Activated B cell treated with CpG ODN at 0.5 μM for 24 hours (primary cell): ENCODE results near the gene CLEC17A. TPM values are rescaled to one million over a fixed set of nuclear protein-coding genes. Genes with fewer than 3 reads are reported as not detected.
"Not testable (repeated sequence)": the region's sequence is repeated elsewhere in the genome, so short reads cannot be mapped to it uniquely, and the experiment has no call there.

Experiments
- ATAC-seq: fragments of 200-7000 bp; cut with Tn5 transposase; one replicate; pipeline ENCODE4 v1.10.0; 2021; ENCODE audit warnings: low read depth, mild to moderate bottlenecking, moderate library complexity
- CTCF ChIA-PET: fragments of 350-600 bp; sonication (Branson Sonifier 250); formaldehyde crosslinking; loops from one replicate; lab custom pipeline; 2021; ENCODE audit warnings: antibody characterized with exemption; lab: Charles Lee
- POLR2A ChIA-PET: fragments of 350-600 bp; sonication (Branson Sonifier 250); formaldehyde crosslinking; loops from one replicate; lab custom pipeline; 2021; ENCODE audit warnings: antibody characterized with exemption; lab: Charles Lee
- DNase-seq: peaks from one replicate; pipeline ENCODE4 v3.0.0; 2022
- H3K27ac Mint-ChIP-seq: one replicate; pipeline ENCODE4 v1.8.0; 2020; ENCODE audit warnings: mixed read lengths
- H3K27me3 Mint-ChIP-seq: one replicate; pipeline ENCODE4 v1.8.0; 2021; ENCODE audit warnings: mixed read lengths
- H3K36me3 Mint-ChIP-seq: one replicate; pipeline ENCODE4 v1.8.0; 2021; ENCODE audit warnings: low read depth, mixed read lengths
- H3K4me1 Mint-ChIP-seq: one replicate; pipeline ENCODE4 v1.8.0; 2021; ENCODE audit warnings: mixed read lengths
- H3K4me3 Mint-ChIP-seq: one replicate; pipeline ENCODE4 v1.8.0; 2020; ENCODE audit warnings: mild to moderate bottlenecking, mixed read lengths
- H3K9me3 Mint-ChIP-seq: one replicate; pipeline ENCODE4 v1.8.0; 2020; ENCODE audit warnings: mixed read lengths
- intact Hi-C: fragments of 100-400 bp; cut with micrococcal nuclease; formaldehyde crosslinking; loops from one replicate; pipeline ENCODE4 v1.15.1; 2024
- total RNA-seq: library from RNA; stranded (reverse); gene quantifications from 2 replicates; pipeline ENCODE4 v1.2.3, GENCODE V29; 2022
- TF ChIP-seq, protein P1 (sequence below): fragments of 200-600 bp; IDR thresholded peaks from one replicate; pipeline ENCODE4 v1.8.0; 2022; ENCODE audit warnings: antibody characterized with exemption, mild to moderate bottlenecking

The CLEC17A gene
- total RNA-seq, 1 donor from 2014 or later = 123 TPM

DNA sequence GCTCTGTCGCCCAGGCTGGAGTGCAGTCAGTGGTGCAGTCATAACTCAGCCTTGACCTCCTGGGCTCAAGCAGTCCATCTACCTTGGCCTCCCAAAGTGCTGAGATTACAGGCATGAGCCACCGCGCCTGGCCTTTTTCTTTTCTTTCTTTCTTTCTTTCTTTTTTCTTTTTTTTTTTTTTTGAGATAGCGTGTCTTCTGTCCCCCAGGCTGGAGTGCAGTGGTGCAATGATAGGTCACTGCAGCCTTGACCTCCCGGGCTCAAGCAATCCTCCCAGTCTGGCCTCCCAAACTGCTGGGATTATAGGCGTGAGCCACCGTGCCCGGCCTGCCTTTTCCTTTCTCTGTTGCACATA lies 30.9 kb upstream of the CLEC17A start:
- H3K27ac Mint-ChIP-seq, DNase-seq, H3K9me3 Mint-ChIP-seq, H3K27me3 Mint-ChIP-seq, intact Hi-C loops, H3K4me3 Mint-ChIP-seq, ATAC-seq: not testable (repeated sequence)
- peaks cover 15% of the 10 kb centered on the region for H3K36me3 Mint-ChIP-seq
- ChIA-PET POLR2A (interaction anchor here (1.8 kb wide), 1 partner anchor 34 kb away, joined by 6 read pairs; the partner anchor contains the start of gene DNAJB1), CTCF (interaction anchor here (0.6 to 2.2 kb wide), 3 partner anchors 17 to 79 kb away, joined by 3 to 6 read pairs (median 5); no protein-coding TSS in a partner anchor)
- peaks cover 42% of the 10 kb centered on the region for H3K4me1 Mint-ChIP-seq

DNA sequence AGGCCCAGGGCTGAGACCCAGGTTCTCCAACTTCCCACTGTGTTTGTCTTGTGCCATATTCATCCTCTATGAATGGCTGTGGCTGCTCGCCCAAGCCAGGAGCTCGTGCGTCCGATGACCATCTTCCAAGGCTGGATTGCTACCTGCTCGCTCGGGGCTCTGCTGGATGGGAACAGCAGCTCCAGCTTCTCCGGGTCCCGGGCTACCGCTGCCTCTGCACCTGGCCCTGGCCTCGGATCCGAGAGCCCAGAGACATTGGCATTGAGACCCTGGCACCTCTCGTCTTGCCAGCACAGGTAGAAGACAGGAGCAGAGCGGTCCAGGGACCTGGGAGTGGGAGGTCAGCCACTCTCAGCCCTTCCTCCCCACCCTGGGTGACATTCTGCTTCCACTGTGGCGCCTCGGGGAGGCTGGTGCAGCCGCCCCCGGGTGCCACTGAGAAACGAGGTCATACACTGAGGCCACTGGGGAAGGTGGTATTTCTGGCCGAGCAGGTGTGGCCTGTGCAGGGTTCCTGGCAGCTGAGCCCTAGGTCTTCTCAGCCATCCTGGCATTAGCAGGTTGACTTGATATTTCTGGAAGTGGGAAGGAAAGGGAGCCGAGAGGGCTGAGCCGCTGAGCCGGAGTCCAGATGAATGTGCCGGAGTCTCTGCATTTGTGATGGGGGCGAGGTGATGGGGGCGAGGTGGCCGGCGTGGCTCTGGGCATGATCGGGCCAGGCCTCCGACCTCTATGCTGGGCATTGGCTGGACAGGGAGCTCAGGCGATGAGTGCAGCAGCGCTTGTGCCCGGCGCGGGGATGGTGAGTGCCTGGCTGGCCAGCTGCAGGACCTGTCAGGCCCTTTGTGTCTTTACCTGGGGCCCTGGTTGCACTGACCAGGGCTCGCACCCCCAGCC lies 29.6 kb upstream of the CLEC17A start:
- peaks cover 41% of the 10 kb centered on the region for H3K4me1 Mint-ChIP-seq
- TF ChIP-seq, protein P1, sequence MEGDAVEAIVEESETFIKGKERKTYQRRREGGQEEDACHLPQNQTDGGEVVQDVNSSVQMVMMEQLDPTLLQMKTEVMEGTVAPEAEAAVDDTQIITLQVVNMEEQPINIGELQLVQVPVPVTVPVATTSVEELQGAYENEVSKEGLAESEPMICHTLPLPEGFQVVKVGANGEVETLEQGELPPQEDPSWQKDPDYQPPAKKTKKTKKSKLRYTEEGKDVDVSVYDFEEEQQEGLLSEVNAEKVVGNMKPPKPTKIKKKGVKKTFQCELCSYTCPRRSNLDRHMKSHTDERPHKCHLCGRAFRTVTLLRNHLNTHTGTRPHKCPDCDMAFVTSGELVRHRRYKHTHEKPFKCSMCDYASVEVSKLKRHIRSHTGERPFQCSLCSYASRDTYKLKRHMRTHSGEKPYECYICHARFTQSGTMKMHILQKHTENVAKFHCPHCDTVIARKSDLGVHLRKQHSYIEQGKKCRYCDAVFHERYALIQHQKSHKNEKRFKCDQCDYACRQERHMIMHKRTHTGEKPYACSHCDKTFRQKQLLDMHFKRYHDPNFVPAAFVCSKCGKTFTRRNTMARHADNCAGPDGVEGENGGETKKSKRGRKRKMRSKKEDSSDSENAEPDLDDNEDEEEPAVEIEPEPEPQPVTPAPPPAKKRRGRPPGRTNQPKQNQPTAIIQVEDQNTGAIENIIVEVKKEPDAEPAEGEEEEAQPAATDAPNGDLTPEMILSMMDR = no peak
- ATAC-seq (no peak), DNase-seq (no peak)
- CTCF ChIA-PET = interaction anchor here (1.3 to 1.4 kb wide), 2 partner anchors 49 to 134 kb away, joined by 3 to 5 read pairs; no protein-coding TSS in a partner anchor
- H3K9me3 Mint-ChIP-seq = no peaks in the 10 kb centered on the region
- POLR2A ChIA-PET = no interaction called here
- H3K27me3 Mint-ChIP-seq = no peaks in the 10 kb centered on the region
- no peak overlapping the region for H3K4me3 Mint-ChIP-seq
- intact Hi-C loops = no loop called here
- H3K27ac Mint-ChIP-seq = no peak overlapping the region
- H3K36me3 Mint-ChIP-seq = peaks cover 14% of the 10 kb centered on the region

DNA sequence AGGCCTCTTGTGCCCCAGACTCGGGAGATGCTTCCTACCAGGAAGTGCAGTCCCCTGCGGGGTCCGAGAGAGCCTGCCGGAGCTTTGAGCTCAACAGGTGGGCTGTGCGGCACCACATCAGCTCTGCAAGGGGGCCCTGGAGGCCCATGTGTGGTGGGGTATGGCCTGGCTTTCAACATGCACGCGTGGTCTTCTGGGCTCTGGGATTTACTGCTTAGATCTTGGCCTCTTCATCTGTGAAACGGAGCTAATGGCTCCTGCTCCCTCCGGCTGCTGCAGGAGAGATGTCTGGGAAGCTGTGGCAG lies 29.0 kb upstream of the CLEC17A start:
- no peak for DNase-seq
- TF ChIP-seq, protein P1 = no peak
- ATAC-seq = no peak
- Mint-ChIP-seq H3K27ac (no peak overlapping the region), H3K27me3 (no peaks in the 10 kb centered on the region), H3K4me3 (no peak overlapping the region), H3K4me1 (peaks cover 41% of the 10 kb centered on the region), H3K36me3 (peaks cover 8% of the 10 kb centered on the region), H3K9me3 (no peaks in the 10 kb centered on the region)
- ChIA-PET POLR2A (no interaction called here), CTCF (interaction anchor here (1.3 to 1.4 kb wide), 2 partner anchors 50 to 133 kb away, joined by 3 to 5 read pairs; no protein-coding TSS in a partner anchor)
- intact Hi-C loops = no loop called here

DNA sequence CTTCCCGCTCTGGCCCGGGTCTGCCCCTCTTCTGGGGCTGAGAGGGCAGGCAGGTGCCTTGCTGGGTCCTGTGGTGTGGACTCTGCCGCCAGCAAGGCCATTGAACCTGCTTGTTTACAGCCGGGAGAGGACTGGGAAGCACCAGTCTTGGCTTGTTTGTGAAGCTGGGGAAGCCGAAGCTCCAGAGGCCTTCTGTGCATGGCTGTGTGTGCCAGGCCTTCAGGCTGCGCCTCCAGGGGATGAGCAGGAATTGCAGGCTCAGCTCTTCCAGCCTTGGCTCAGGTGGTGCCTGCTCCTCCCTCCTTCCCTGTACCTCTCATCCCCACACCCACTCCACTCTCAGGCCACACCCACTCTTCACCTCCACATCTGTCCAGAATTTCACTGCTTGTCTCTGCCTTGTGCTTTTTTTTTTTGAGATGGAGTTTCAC lies 28.5 kb upstream of the CLEC17A start:
- DNase-seq = no peak
- H3K4me3 Mint-ChIP-seq = no peak overlapping the region
- H3K27ac Mint-ChIP-seq = no peak overlapping the region
- no peak for ATAC-seq
- H3K36me3 Mint-ChIP-seq = peaks cover 8% of the 10 kb centered on the region
- intact Hi-C loops = no loop called here
- ChIA-PET POLR2A (no interaction called here), CTCF (interaction anchor here (1.4 kb wide), 1 partner anchor 133 kb away, joined by 5 read pairs; no protein-coding TSS in a partner anchor)
- H3K4me1 Mint-ChIP-seq = peaks cover 41% of the 10 kb centered on the region
- no peaks in the 10 kb centered on the region for H3K9me3 Mint-ChIP-seq
- TF ChIP-seq, protein P1 = no peak
- no peaks in the 10 kb centered on the region for H3K27me3 Mint-ChIP-seq

DNA sequence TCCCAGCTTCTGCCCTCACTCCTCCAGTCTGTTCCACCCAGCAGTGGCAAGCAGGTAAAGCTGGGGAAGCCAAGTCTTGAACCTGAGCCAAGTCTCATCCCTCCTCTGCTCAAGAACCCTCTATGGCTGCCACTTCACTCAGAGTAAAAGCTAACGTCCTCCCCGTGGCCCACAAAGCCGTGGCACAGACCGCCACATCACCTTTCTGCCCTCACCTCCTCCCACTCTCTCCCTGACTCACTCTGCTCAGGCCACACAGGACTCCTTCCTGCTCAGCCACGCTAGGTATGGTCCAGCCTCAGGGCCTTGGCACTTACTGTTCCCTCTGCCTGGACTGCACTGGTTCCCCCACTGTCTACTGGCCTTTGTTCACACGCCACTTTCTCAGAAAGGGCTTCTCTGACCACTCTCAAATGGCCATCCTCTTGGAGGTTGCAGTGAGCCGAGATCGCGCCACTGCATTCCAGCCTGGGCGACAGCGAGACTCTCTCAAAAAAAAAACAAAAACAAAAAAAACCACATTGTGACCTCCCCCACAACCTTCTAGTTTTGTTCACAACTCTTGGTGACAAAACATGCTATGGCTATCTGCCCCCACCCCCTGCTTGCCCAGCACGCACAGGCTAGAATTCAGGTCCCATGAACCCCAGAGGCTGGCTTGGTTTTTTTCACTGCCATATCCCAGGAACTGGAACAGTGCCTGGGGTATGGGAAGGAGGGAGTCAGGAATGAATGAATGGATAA lies 26.8 kb upstream of the CLEC17A start:
- peaks cover 32% of the 10 kb centered on the region for H3K4me1 Mint-ChIP-seq

More for the DNA sequence above, 26.8 kb upstream of the CLEC17A start:
- Mint-ChIP-seq H3K36me3 (peaks cover 4% of the 10 kb centered on the region), H3K9me3 (no peaks in the 10 kb centered on the region), H3K27ac (no peak overlapping the region), H3K4me3 (no peak overlapping the region), H3K27me3 (no peaks in the 10 kb centered on the region)
- POLR2A ChIA-PET = interaction anchor here (0.7 to 1.4 kb wide), 2 partner anchors 26 to 38 kb away, joined by 4 to 9 read pairs; partner anchors contain the start of gene DNAJB1
- CTCF ChIA-PET = interaction anchor here (0.7 to 2.3 kb wide), 9 partner anchors 12 to 129 kb away, joined by 3 to 17 read pairs (median 4); partner anchors contain the start of gene DNAJB1
- no peak for DNase-seq
- intact Hi-C loops = loop anchor here (1.0 kb wide), 1 partner anchor 332 kb away; no protein-coding TSS in a partner anchor
- ATAC-seq = no peak
- TF ChIP-seq, protein P1 = no peak
